Heart left ventricle (tissue), 13 donors: ENCODE measurements around the gene FBXW12.

ENCODE experiments used
- POLR2A ChIP-seq, 2 donors: fragments of 450-650 bp; IDR thresholded peaks; one replicate each; pipeline ENCODE4 v1.6.1; 2017; ENCODE audit warnings: antibody characterized with exemption in 2 of 2, mild to moderate bottlenecking in 2 of 2, moderate library complexity in 2 of 2
- TF ChIP-seq, protein P1 (sequence below), 12 donors: fragments of 200-600 bp; sonication (generic) in 4 of 12; IDR thresholded peaks; one replicate each; pipeline versions ENCODE4 v1.5.0 to v1.8.0; 2018 to 2022; ENCODE audit warnings: antibody characterized with exemption in 12 of 12, mild to moderate bottlenecking in 5 of 12
- donor health status: ischemic (EF 13 %, LVEDD 7.1; RV severe dilation, severe dysfunction).
- donor health status: DM: no; HTN: yes; CAD: no.
- donor health status: DM: no; HTN: no; CAD: no.
- donor health status: ischemic (EF 25% LVEDD 6.9; RV normal size, moderate dysfunction).
- donor health status: ischemic (EF 25% LVEDD 5.7; RV mildly dilated, moderate dysfunction).
- donor health status: ischemic (EF 35%, LVEDD 5.7; RV mildly dilated, moderate dysfunction).
- donor health status: nonischemic (EF 11% LVEDD 7.7; RV severe dilation, severe dysfunction).
- donor health status: DM: yes; HTN: yes; CAD: no.
- donor health status: PGD.
- donor health status: ischemic (EF 29% LVEDD 5.4; RV normal size, mild dysfunction).
- donor health status: nonischemic (EF 23%, LVEDD 6.1; RV moderate dilation, normal function).

GRCh38 chr3:48423883-48424695, 52.1 kb downstream of the FBXW12 start:
- TF ChIP-seq, protein P1, sequence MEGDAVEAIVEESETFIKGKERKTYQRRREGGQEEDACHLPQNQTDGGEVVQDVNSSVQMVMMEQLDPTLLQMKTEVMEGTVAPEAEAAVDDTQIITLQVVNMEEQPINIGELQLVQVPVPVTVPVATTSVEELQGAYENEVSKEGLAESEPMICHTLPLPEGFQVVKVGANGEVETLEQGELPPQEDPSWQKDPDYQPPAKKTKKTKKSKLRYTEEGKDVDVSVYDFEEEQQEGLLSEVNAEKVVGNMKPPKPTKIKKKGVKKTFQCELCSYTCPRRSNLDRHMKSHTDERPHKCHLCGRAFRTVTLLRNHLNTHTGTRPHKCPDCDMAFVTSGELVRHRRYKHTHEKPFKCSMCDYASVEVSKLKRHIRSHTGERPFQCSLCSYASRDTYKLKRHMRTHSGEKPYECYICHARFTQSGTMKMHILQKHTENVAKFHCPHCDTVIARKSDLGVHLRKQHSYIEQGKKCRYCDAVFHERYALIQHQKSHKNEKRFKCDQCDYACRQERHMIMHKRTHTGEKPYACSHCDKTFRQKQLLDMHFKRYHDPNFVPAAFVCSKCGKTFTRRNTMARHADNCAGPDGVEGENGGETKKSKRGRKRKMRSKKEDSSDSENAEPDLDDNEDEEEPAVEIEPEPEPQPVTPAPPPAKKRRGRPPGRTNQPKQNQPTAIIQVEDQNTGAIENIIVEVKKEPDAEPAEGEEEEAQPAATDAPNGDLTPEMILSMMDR (IDR thresholded peaks at IDR 0.05), result no peak
- no peak for TF ChIP-seq POLR2A (IDR thresholded peaks at IDR 0.05)
